Measurements from ENCODE around the gene NFIB.

Gene NFIB

GRCh38 chr9:14313951-14314423 lies at the start of gene NFIB:
Gene NFIB (minus strand): TSS chr9:14314141. CDS start chr9:14313511, 630 bp downstream.
- H3K27ac ChIP-seq, result peak within 1 kb of the TSS; percentile 96
- TF ChIP-seq ZFX (IDR thresholded peaks at IDR 0.05; ENCODE audit: borderline replicate concordance), result no peak
- TF ChIP-seq CTCF (IDR thresholded peaks at IDR 0.05), result no peak

- H3K27ac ChIP-seq, result no peak overlapping the region
- TF ChIP-seq CTCF (IDR thresholded peaks at IDR 0.05), result no peak
- no peak for TF ChIP-seq ZFX (IDR thresholded peaks at IDR 0.05; ENCODE audit: borderline replicate concordance)
Measured at GRCh38 chr9:14362175-14362574, 48.2 kb upstream of the NFIB start.

GRCh38 chr9:14361074-14361473 lies 47.1 kb upstream of the NFIB start:
- H3K27ac ChIP-seq, result no peak overlapping the region
- TF ChIP-seq ZFX (IDR thresholded peaks at IDR 0.05; ENCODE audit: borderline replicate concordance) (no peak), CTCF (IDR thresholded peaks at IDR 0.05) (no peak)

GRCh38 chr9:14358523-14358922 lies 44.6 kb upstream of the NFIB start:
- H3K27ac ChIP-seq, result no peak overlapping the region
- no peak for TF ChIP-seq ZFX (IDR thresholded peaks at IDR 0.05; ENCODE audit: borderline replicate concordance)
- no peak for TF ChIP-seq CTCF (IDR thresholded peaks at IDR 0.05)

GRCh38 chr9:14356351-14357265 lies 42.7 kb upstream of the NFIB start:
- TF ChIP-seq CTCF (IDR thresholded peaks at IDR 0.05) (no peak), ZFX (IDR thresholded peaks at IDR 0.05; ENCODE audit: borderline replicate concordance) (no peak)
- H3K27ac ChIP-seq, result no peak overlapping the region

- H3K27ac ChIP-seq, result no peak overlapping the region
- TF ChIP-seq ZFX (IDR thresholded peaks at IDR 0.05; ENCODE audit: borderline replicate concordance) (no peak), CTCF (IDR thresholded peaks at IDR 0.05) (no peak)
Measured at GRCh38 chr9:14354201-14354600, 40.3 kb upstream of the NFIB start.

All from 22Rv1 (cell line).